Inflammatory macrophage treated with lipopolysaccharide for 1 hour (primary cell): ENCODE results near the gene UPK3BL1.
"Not testable (repeated sequence)": the region's sequence is repeated elsewhere in the genome, so short reads cannot be mapped to it uniquely, and the experiment has no call there.

Experiments used
- DNase-seq, 2 donors: peaks; one replicate each; pipeline ENCODE4 v3.0.0-alpha.2; 2020 to 2022

Gene UPK3BL1

GRCh38 chr7:102642691-102643090 lies at the start of gene UPK3BL1:
Gene UPK3BL1 (minus strand): TSS chr7:102642791. CDS start chr7:102642741, 50 bp downstream.
- DNase-seq = not testable (repeated sequence)

- DNase-seq = not testable (repeated sequence)
Observed at GRCh38 chr7:102690602-102691001, 48.0 kb upstream of the UPK3BL1 start.

- not testable (repeated sequence) for DNase-seq
Observed at GRCh38 chr7:102689436-102690282, 47.1 kb upstream of the UPK3BL1 start.

- DNase-seq = not testable (repeated sequence)
Observed at GRCh38 chr7:102688299-102689036, 45.9 kb upstream of the UPK3BL1 start.

GRCh38 chr7:102682560-102682959 lies 40.0 kb upstream of the UPK3BL1 start:
- DNase-seq = not testable (repeated sequence)

GRCh38 chr7:102680780-102681179 lies 38.2 kb upstream of the UPK3BL1 start:
- not testable (repeated sequence) for DNase-seq

GRCh38 chr7:102675545-102675944 lies 33.0 kb upstream of the UPK3BL1 start:
- DNase-seq = not testable (repeated sequence)

- not testable (repeated sequence) for DNase-seq
Observed at GRCh38 chr7:102673447-102674067, 31.0 kb upstream of the UPK3BL1 start.

- DNase-seq = not testable (repeated sequence)
Observed at GRCh38 chr7:102671956-102672307, 29.3 kb upstream of the UPK3BL1 start.

- peak in 1 of 2 donors; percentile 71 for DNase-seq
Observed at GRCh38 chr7:102671166-102671955, 28.8 kb upstream of the UPK3BL1 start, which contains the start of gene POLR2J2. Gene POLR2J2 (minus strand): TSS chr7:102671663. CDS start chr7:102671601, 62 bp downstream.

- DNase-seq = not testable (repeated sequence)
Observed at GRCh38 chr7:102667523-102667922, 24.9 kb upstream of the UPK3BL1 start.

- not testable (repeated sequence) for DNase-seq
Observed at GRCh38 chr7:102666850-102667249, 24.3 kb upstream of the UPK3BL1 start.

GRCh38 chr7:102664765-102665164 lies 22.2 kb upstream of the UPK3BL1 start:
- DNase-seq = not testable (repeated sequence)

GRCh38 chr7:102649924-102650323 lies 7.3 kb upstream of the UPK3BL1 start, which contains the start of gene SPDYE2B:
Gene SPDYE2B (plus strand): TSS chr7:102650319. CDS start chr7:102652349, 2,030 bp downstream.
- not testable (repeated sequence) for DNase-seq

GRCh38 chr7:102647813-102648212 lies 5.2 kb upstream of the UPK3BL1 start:
- DNase-seq = not testable (repeated sequence)

- not testable (repeated sequence) for DNase-seq
Observed at GRCh38 chr7:102643404-102643803, 813 bp upstream of the UPK3BL1 start.

- DNase-seq = not testable (repeated sequence)
Observed at GRCh38 chr7:102638848-102639247, 3.7 kb downstream of the UPK3BL1 start.

- DNase-seq = not testable (repeated sequence)
Observed at GRCh38 chr7:102636956-102637355, 5.6 kb downstream of the UPK3BL1 start.

GRCh38 chr7:102635354-102635753 lies 7.2 kb downstream of the UPK3BL1 start:
- not testable (repeated sequence) for DNase-seq

GRCh38 chr7:102634299-102634698 lies 8.3 kb downstream of the UPK3BL1 start:
- DNase-seq = not testable (repeated sequence)

GRCh38 chr7:102630622-102631021 lies 12.0 kb downstream of the UPK3BL1 start:
- not testable (repeated sequence) for DNase-seq
